Chondrocyte (in vitro differentiated cells): Measurements from ENCODE around the gene WARS2. TPM values are rescaled to one million over a fixed set of nuclear protein-coding genes. Genes with fewer than 3 reads are reported as not detected.
A peak's percentile ranks its signal among the peaks of the same experiment; 100 is the strongest.

Source experiments
- DNase-seq: peaks from one replicate; pipeline ENCODE4 v3.0.0; 2021; ENCODE audit warnings: mixed read lengths, low spot score
- H3K27ac Mint-ChIP-seq: one replicate; pipeline ENCODE4 v1.8.0; 2021; ENCODE audit warnings: mild to moderate bottlenecking, moderate library complexity, mixed read lengths; ENCODE audit not compliant: unreplicated experiment
- H3K27me3 Mint-ChIP-seq: 2 replicates; pipeline ENCODE4 v1.8.0; 2021; ENCODE audit warnings: low read depth, mixed read lengths
- H3K36me3 Mint-ChIP-seq: 2 replicates; pipeline ENCODE4 v1.8.0; 2021; ENCODE audit warnings: low read depth, mixed read lengths
- H3K4me1 Mint-ChIP-seq: 2 replicates; pipeline ENCODE4 v1.8.0; 2021; ENCODE audit warnings: low read depth, mild to moderate bottlenecking, mixed read lengths
- H3K4me3 Mint-ChIP-seq: one replicate; pipeline ENCODE4 v1.8.0; 2021; ENCODE audit warnings: mild to moderate bottlenecking, moderate library complexity, mixed read lengths; ENCODE audit not compliant: unreplicated experiment
- H3K9me3 Mint-ChIP-seq: 2 replicates; pipeline ENCODE4 v1.8.0; 2021; ENCODE audit warnings: low read depth, mixed read lengths
- total RNA-seq: library from RNA; stranded (reverse); gene quantifications from 3 replicates; pipeline ENCODE4 v1.2.1, GENCODE V29; 2021
- TF ChIP-seq, protein P1 (sequence below): fragments of 200-600 bp; sonication (generic); IDR thresholded peaks from 2 replicates; pipeline ENCODE4 v1.5.0; 2021; ENCODE audit warnings: antibody characterized with exemption, mild to moderate bottlenecking, moderate library complexity

Gene WARS2
- total RNA-seq, 1 donor from 2014 or later = 9.4 TPM

DNA sequence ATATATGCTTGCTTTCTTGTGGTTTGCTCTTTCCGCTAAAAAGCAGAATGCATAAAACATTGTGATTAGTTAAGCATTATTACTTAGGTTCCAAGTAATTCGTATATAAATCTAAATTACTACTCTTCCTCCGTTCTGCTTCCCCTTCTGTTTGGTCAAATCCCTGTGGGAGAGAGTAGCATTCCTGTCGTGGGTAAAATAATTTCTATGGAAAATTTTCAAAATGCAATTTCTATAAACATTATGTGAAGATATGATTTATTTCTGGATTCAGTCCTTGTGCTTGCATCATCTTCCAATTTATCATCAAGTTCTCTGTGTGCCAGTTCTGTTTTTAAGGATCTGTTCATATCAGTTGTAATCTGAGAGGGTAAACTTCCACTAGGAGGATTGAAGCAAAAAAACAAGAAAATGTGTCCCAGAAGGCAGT, 7.2 kb upstream of the WARS2 start:
- no peak for DNase-seq
- Mint-ChIP-seq H3K27ac (peak overlapping the region; percentile 27), H3K36me3 (no peaks in the 10 kb centered on the region), H3K27me3 (no peaks in the 10 kb centered on the region), H3K4me3 (no peak overlapping the region), H3K9me3 (no peaks in the 10 kb centered on the region), H3K4me1 (peaks cover 10% of the 10 kb centered on the region)
- TF ChIP-seq, protein P1, sequence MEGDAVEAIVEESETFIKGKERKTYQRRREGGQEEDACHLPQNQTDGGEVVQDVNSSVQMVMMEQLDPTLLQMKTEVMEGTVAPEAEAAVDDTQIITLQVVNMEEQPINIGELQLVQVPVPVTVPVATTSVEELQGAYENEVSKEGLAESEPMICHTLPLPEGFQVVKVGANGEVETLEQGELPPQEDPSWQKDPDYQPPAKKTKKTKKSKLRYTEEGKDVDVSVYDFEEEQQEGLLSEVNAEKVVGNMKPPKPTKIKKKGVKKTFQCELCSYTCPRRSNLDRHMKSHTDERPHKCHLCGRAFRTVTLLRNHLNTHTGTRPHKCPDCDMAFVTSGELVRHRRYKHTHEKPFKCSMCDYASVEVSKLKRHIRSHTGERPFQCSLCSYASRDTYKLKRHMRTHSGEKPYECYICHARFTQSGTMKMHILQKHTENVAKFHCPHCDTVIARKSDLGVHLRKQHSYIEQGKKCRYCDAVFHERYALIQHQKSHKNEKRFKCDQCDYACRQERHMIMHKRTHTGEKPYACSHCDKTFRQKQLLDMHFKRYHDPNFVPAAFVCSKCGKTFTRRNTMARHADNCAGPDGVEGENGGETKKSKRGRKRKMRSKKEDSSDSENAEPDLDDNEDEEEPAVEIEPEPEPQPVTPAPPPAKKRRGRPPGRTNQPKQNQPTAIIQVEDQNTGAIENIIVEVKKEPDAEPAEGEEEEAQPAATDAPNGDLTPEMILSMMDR = no peak

DNA sequence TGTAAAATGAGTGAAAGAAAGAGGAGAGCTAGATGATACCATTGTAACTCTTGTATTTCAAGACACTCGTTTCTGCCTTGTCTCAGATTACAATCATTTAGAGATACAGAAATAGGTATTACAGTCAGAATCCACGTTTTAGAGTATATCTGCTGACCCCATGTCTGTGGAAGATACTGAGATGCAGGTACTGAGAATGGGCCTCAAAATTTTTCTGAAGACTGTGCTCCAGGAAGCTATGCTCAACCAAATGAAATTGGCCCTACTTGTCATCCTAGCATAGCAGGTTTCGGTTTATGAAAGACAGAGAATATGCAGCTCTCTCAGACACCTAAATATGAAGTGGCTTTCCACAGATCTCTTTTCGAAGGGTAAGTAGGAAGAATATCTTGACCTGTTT, 6.0 kb upstream of the WARS2 start:
- Mint-ChIP-seq H3K27ac (no peak overlapping the region), H3K4me1 (peaks cover 10% of the 10 kb centered on the region), H3K4me3 (no peak overlapping the region), H3K36me3 (no peaks in the 10 kb centered on the region), H3K9me3 (no peaks in the 10 kb centered on the region), H3K27me3 (no peaks in the 10 kb centered on the region)
- no peak for DNase-seq
- TF ChIP-seq, protein P1 = no peak

DNA sequence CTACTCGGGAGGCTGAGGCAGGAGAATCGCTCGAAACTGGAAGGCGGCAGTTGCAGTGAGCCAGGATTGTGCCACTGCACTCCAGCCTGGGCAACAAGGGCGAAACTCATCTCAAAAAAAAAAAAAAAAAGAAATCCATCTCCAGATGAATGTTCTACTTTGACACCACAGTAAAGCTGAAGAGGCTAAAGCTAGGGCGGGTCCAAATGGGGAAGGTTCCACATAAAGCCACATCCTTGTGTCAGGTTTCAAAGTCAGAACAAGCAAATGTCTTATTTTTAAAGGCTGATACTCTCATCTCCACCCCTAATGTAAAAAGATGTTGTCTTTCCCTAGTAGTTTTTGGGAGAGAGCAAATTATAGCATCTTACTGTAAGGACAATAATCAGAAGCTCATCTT, 4.4 kb upstream of the WARS2 start:
- TF ChIP-seq, protein P1 = no peak

DNA sequence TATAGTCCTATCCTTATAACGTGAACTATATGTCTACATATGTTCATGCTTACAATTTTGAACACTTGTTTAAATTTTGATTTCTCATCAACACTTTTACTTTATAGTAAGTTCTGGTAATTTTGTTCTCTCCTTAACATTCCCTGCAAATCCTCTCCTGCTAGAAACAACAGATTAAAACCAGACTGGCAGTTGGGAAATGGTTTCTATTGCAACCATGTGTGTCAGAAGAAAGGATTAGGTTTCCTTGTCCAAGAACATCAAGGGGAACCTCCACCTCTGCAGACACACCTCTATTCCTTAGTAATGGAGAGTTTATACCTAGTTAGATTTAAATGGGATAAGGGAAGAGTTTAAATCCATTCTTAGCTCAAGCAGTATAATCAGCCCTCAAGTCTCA, 3.3 kb upstream of the WARS2 start:
- H3K4me1 Mint-ChIP-seq = peaks cover 13% of the 10 kb centered on the region
- TF ChIP-seq, protein P1 = no peak
- H3K27me3 Mint-ChIP-seq = no peaks in the 10 kb centered on the region
- H3K27ac Mint-ChIP-seq = no peak overlapping the region
- DNase-seq = no peak
- no peaks in the 10 kb centered on the region for H3K9me3 Mint-ChIP-seq
- no peaks in the 10 kb centered on the region for H3K36me3 Mint-ChIP-seq
- no peak overlapping the region for H3K4me3 Mint-ChIP-seq

More for the DNA sequence above, 4.4 kb upstream of the WARS2 start:
- Mint-ChIP-seq H3K36me3 (no peaks in the 10 kb centered on the region), H3K9me3 (no peaks in the 10 kb centered on the region), H3K27ac (no peak overlapping the region), H3K4me3 (no peak overlapping the region), H3K27me3 (no peaks in the 10 kb centered on the region), H3K4me1 (peaks cover 10% of the 10 kb centered on the region)
- no peak for DNase-seq

DNA sequence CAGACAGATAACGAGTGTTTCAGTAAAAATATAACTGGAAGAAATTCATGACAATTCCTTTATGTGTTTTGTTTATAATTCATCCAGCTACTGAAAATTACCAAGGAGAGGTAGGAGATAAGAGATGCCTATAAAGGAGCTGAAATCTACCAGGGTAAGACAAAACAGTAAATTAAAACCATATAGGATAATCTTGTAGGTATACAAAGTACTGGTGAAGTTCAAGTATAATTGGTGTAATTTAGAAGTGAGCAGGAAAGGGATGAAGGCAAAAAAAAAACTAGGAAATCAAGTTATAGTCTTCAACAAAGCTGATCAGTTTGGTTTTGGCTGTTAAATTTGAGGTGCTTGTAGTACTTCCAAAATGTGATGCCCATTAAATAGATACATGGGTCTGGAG, 1.2 kb upstream of the WARS2 start:
- Mint-ChIP-seq H3K27ac (no peak overlapping the region), H3K36me3 (no peaks in the 10 kb centered on the region), H3K9me3 (no peaks in the 10 kb centered on the region), H3K27me3 (no peaks in the 10 kb centered on the region), H3K4me1 (peaks cover 3% of the 10 kb centered on the region), H3K4me3 (no peak overlapping the region)
- DNase-seq = no peak
- TF ChIP-seq, protein P1 = no peak
